Loucy (cell line): ENCODE results near the gene PDLIM7.

Experiments used
- H2AFZ ChIP-seq: fragments of 200-600 bp; sonication (generic); 2 replicates; pipeline ENCODE4 v1.6.0; 2016; ENCODE audit warnings: antibody characterized with exemption, mild to moderate bottlenecking, low read length, moderate library complexity
- H3F3A ChIP-seq: fragments of 200-600 bp; 2 replicates; pipeline ENCODE4 v1.6.0; 2016; ENCODE audit warnings: antibody characterized with exemption, low read depth, mild to moderate bottlenecking
- H3K27me3 ChIP-seq: fragments of 200-600 bp; sonication (generic); 2 replicates; pipeline ENCODE4 v1.6.1; 2014; ENCODE audit warnings: low read length, mild to moderate bottlenecking; ENCODE audit not compliant: insufficient read depth, poor library complexity, severe bottlenecking
- H3K36me3 ChIP-seq: fragments of 200-600 bp; sonication (generic); 2 replicates; pipeline ENCODE4 v1.6.1; 2016; ENCODE audit warnings: low read length; ENCODE audit not compliant: insufficient read depth
- H3K4me1 ChIP-seq: fragments of 200-600 bp; sonication (generic); 2 replicates; pipeline ENCODE4 v1.5.1; 2014; ENCODE audit warnings: low read length, mild to moderate bottlenecking; ENCODE audit not compliant: insufficient read depth, poor library complexity, severe bottlenecking
- H3K4me2 ChIP-seq: fragments of 200-600 bp; sonication (generic); 2 replicates; pipeline ENCODE4 v1.6.0; 2014; ENCODE audit warnings: antibody characterized with exemption, low read length, low read depth, mild to moderate bottlenecking; ENCODE audit not compliant: poor library complexity, severe bottlenecking
- H3K4me3 ChIP-seq: fragments of 200-600 bp; sonication (generic); 2 replicates; pipeline ENCODE4 v1.5.1; 2014; ENCODE audit warnings: low read length, mild to moderate bottlenecking, mixed read lengths; ENCODE audit not compliant: poor library complexity, severe bottlenecking
- H3K79me2 ChIP-seq: fragments of 200-600 bp; sonication (generic); 2 replicates; pipeline ENCODE4 v1.6.1; 2014; ENCODE audit warnings: low read length; ENCODE audit not compliant: insufficient read depth
- H3K9ac ChIP-seq: fragments of 200-600 bp; sonication (generic); 2 replicates; pipeline ENCODE4 v1.6.0; 2014; ENCODE audit warnings: mild to moderate bottlenecking, low read depth, low read length, moderate library complexity; ENCODE audit not compliant: poor library complexity, severe bottlenecking
- H3K9me2 ChIP-seq: fragments of 200-600 bp; sonication (generic); replicated peaks from 2 replicates; pipeline ENCODE4 v1.6.1; 2016; ENCODE audit warnings: low read depth, low read length, mixed read lengths
- H3K9me3 ChIP-seq: fragments of 200-600 bp; sonication (generic); 2 replicates; pipeline ENCODE4 v1.6.1; 2014; ENCODE audit warnings: mild to moderate bottlenecking, antibody characterized with exemption, low read length, low read depth; ENCODE audit not compliant: insufficient read depth
- H4K20me1 ChIP-seq: fragments of 200-600 bp; sonication (generic); 2 replicates; pipeline ENCODE4 v1.6.0; 2014; ENCODE audit warnings: antibody characterized with exemption, low read length, mild to moderate bottlenecking; ENCODE audit not compliant: insufficient read depth, poor library complexity, severe bottlenecking
- EZH2phosphoT487 ChIP-seq: fragments of 200-600 bp; IDR thresholded peaks from 2 replicates; pipeline ENCODE4 v1.6.1; 2018; ENCODE audit warnings: antibody characterized with exemption, mild to moderate bottlenecking, moderate library complexity, borderline replicate concordance
- TF ChIP-seq, protein P1 (sequence below): fragments of 200-600 bp; sonication (generic); conservative IDR thresholded peaks from 2 replicates; pipeline ENCODE4 v1.5.1; 2014; ENCODE audit warnings: mild to moderate bottlenecking, antibody characterized with exemption, low read length

The PDLIM7 gene

DNA sequence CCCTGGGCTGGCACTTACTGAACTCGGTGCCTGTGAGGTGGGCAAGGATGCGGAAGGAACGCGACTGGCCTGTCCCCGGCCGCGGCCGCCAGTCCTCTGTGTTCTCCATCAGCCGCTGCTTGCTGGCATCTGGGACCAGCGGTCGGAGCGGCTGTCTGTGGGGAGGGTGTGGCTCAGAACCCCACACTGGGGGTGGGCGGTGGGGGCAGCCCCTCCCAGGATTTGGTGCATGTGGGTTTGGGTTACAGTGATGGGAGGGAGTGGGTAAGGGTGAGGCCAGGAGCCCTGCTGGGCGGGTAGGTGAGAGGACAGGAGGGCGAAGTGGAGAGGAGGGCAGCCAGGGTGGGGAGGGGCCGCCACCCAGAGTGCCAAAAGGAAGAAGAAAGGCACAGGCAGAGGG lies 6.4 kb downstream of the PDLIM7 start:
- H3F3A ChIP-seq, result no peaks in the 10 kb centered on the region
- H3K27me3 ChIP-seq, result no peaks in the 10 kb centered on the region
- H3K9me3 ChIP-seq, result no peaks in the 10 kb centered on the region
- no peak overlapping the region for H3K4me2 ChIP-seq
- H3K9me2 ChIP-seq, result no peaks in the 10 kb centered on the region
- peaks cover 28% of the 10 kb centered on the region; the same call in 1 of the 2 replicates for H3K79me2 ChIP-seq
- no peak for TF ChIP-seq EZH2phosphoT487
- TF ChIP-seq, protein P1, sequence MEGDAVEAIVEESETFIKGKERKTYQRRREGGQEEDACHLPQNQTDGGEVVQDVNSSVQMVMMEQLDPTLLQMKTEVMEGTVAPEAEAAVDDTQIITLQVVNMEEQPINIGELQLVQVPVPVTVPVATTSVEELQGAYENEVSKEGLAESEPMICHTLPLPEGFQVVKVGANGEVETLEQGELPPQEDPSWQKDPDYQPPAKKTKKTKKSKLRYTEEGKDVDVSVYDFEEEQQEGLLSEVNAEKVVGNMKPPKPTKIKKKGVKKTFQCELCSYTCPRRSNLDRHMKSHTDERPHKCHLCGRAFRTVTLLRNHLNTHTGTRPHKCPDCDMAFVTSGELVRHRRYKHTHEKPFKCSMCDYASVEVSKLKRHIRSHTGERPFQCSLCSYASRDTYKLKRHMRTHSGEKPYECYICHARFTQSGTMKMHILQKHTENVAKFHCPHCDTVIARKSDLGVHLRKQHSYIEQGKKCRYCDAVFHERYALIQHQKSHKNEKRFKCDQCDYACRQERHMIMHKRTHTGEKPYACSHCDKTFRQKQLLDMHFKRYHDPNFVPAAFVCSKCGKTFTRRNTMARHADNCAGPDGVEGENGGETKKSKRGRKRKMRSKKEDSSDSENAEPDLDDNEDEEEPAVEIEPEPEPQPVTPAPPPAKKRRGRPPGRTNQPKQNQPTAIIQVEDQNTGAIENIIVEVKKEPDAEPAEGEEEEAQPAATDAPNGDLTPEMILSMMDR, result no peak
- H3K4me1 ChIP-seq, result peaks cover 5% of the 10 kb centered on the region
- no peak overlapping the region for H3K4me3 ChIP-seq
- H3K9ac ChIP-seq, result no peak overlapping the region
- H4K20me1 ChIP-seq, result peaks cover 13% of the 10 kb centered on the region
- H2AFZ ChIP-seq, result no peak overlapping the region
- H3K36me3 ChIP-seq, result peaks cover 4% of the 10 kb centered on the region; the same call in 1 of the 2 replicates

DNA sequence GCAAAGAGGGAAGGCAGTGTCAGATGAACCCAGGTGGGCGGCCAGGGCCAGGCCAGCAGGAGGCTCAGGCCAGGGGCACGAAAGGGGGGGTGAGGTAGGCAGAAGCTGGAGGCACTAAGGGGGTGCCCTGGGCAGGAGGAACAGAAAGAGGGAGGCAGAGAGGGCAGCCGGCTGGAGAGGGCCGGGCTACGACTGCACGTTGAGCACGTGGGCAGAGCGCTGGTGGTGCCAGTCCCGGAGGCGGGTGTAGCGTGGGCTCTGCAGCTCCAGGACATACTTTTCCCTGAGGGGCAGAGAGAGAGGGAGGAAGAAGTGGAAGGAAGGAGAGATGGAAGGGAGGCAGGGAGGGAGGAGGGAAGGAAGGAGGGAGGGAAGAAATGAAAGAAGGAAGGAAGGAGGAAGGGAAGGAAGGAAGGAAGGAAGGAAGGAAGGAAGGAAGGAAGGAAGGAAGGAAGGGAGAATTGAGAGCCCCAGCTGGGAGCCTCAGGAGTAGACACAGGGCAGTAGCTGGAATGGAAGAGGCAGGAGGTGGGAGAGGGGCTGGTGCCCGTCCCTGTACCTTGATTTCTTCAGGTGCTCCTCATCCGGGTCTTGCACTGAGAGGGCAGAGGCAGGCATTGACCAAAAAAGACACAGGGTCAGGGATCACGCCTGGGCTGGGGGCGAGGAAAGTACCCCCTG lies 7.0 kb downstream of the PDLIM7 start:
- no peak for TF ChIP-seq EZH2phosphoT487
- TF ChIP-seq, protein P1, result no peak
- H4K20me1 ChIP-seq, result peaks cover 9% of the 10 kb centered on the region
- no peaks in the 10 kb centered on the region for H3F3A ChIP-seq
- no peak overlapping the region for H3K9ac ChIP-seq
- peaks cover 5% of the 10 kb centered on the region for H3K4me1 ChIP-seq
- H3K36me3 ChIP-seq, result peaks cover 4% of the 10 kb centered on the region; the same call in 1 of the 2 replicates
- H3K9me2 ChIP-seq, result no peaks in the 10 kb centered on the region
- H3K9me3 ChIP-seq, result no peaks in the 10 kb centered on the region
- peaks cover 24% of the 10 kb centered on the region; the same call in 1 of the 2 replicates for H3K79me2 ChIP-seq
- no peak overlapping the region for H3K4me3 ChIP-seq
- H3K27me3 ChIP-seq, result no peaks in the 10 kb centered on the region
- H2AFZ ChIP-seq, result no peak overlapping the region
- no peak overlapping the region for H3K4me2 ChIP-seq

DNA sequence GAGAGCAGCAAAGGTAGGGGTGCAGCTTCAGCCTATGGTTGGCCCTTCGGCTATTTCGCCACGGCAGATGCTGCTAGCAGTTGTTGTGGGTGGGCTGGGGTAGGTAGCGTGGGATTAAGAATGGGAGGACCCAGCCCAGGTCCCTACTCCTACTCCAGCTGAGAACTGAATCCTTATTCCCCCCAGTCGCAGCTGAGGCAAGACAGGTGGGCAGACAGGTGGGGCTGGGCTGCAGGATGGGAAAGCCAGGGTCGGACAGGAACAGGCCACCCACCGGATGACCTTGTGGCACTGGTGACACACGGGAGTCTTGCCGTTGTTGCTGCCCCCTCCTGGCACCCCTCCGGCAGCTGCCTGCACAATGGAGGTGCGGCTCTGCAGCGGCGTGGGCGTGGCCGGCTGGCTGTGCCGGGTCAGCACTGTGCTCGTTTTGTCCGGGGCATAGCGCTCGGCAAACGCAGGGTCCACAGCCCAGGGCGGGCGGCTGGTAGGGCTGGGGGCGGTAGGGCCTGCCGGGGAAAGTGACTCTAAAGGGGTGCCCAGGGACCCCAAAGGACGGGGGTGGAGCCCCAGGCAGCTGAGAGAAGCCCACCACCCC lies 8.2 kb downstream of the PDLIM7 start:
- no peaks in the 10 kb centered on the region for H3K9me2 ChIP-seq
- H3K27me3 ChIP-seq, result no peaks in the 10 kb centered on the region
- no peaks in the 10 kb centered on the region for H3K4me1 ChIP-seq
- no peak for TF ChIP-seq EZH2phosphoT487
- TF ChIP-seq, protein P1, result no peak
- H3F3A ChIP-seq, result no peaks in the 10 kb centered on the region
- H3K9ac ChIP-seq, result no peak overlapping the region
- no peak overlapping the region for H2AFZ ChIP-seq
- H3K4me3 ChIP-seq, result no peak overlapping the region
- H4K20me1 ChIP-seq, result peaks cover 4% of the 10 kb centered on the region
- no peak overlapping the region for H3K4me2 ChIP-seq
- H3K79me2 ChIP-seq, result peaks cover 12% of the 10 kb centered on the region; the same call in 1 of the 2 replicates
- no peaks in the 10 kb centered on the region for H3K9me3 ChIP-seq
- H3K36me3 ChIP-seq, result peaks cover 4% of the 10 kb centered on the region; the same call in 1 of the 2 replicates
